Measurements from ENCODE around the gene LIPN.

Gene LIPN

DNA sequence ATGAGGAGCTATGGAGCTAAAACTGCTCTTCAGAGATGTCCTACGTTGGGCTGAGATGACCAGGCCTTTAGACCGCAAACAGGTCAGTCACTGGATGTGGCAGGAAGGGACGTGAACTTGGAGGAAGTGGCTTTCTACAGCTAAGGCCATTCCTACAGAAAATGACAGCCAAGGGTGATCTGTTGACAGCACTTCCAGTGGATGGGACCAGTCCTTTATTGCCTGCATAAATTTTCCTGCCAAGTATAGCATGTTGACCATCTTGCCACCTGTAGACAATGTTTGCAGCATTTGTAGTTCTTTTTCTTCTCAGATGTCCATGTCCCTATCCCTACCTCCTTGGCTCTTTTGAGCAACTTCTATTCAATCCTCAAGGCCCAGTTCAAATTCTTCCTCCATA, 46.1 kb downstream of the LIPN start:
- Histone ChIP-seq H3K27me3 (ENCODE audit: low read length) (no peaks in the 10 kb centered on the region), H3K9me2 (replicated peaks; ENCODE audit: insufficient read depth, low read length) (no peaks in the 10 kb centered on the region), H3K4me2 (ENCODE audit: low read depth, low read length, poor library complexity, severe bottlenecking) (no peak overlapping the region), H3K27ac (ENCODE audit: low read depth, low read length) (no peak overlapping the region), H3F3A (ENCODE audit: insufficient read depth) (no peaks in the 10 kb centered on the region), H2AFZ (ENCODE audit: low read depth, low read length, severe bottlenecking) (no peak overlapping the region), H3K4me3 (ENCODE audit: insufficient read depth, low read length, poor library complexity, severe bottlenecking) (no peak overlapping the region), H3K36me3 (ENCODE audit: low read length) (no peaks in the 10 kb centered on the region), H3K79me2 (ENCODE audit: insufficient read depth, low read length) (no peaks in the 10 kb centered on the region), H3K9me3 (ENCODE audit: insufficient read depth, low read length) (no peaks in the 10 kb centered on the region), H4K20me1 (ENCODE audit: low read depth, low read length) (no peaks in the 10 kb centered on the region), H3K9ac (ENCODE audit: low read length) (no peak overlapping the region)
- TF ChIP-seq, protein P1, sequence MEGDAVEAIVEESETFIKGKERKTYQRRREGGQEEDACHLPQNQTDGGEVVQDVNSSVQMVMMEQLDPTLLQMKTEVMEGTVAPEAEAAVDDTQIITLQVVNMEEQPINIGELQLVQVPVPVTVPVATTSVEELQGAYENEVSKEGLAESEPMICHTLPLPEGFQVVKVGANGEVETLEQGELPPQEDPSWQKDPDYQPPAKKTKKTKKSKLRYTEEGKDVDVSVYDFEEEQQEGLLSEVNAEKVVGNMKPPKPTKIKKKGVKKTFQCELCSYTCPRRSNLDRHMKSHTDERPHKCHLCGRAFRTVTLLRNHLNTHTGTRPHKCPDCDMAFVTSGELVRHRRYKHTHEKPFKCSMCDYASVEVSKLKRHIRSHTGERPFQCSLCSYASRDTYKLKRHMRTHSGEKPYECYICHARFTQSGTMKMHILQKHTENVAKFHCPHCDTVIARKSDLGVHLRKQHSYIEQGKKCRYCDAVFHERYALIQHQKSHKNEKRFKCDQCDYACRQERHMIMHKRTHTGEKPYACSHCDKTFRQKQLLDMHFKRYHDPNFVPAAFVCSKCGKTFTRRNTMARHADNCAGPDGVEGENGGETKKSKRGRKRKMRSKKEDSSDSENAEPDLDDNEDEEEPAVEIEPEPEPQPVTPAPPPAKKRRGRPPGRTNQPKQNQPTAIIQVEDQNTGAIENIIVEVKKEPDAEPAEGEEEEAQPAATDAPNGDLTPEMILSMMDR (IDR thresholded peaks at IDR 0.05; ENCODE audit: insufficient read depth, low read length, poor library complexity, severe bottlenecking): no peak
- TF ChIP-seq EZH2phosphoT487 (conservative IDR thresholded peaks at IDR 0.05; ENCODE audit: low read length): no peak

DNA sequence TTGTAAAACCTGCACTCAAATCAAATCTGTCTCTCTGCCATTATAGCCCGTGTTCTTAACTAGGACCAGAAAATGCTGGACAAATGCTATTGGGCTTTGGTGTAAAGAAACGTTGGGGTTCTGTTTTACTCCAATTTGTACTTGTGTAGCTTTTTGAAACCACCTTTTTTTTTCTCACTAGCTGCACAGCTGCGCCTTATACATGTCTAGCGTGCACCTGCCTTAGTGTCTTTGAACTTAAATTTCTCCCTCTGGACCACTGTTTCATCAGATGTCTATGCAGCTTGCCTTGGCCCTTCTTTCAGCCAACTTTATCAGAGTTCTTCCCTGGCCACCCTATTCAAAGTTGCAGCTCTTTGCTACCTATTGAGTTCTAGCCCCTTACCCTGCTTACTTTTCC, 49.8 kb downstream of the LIPN start:
- TF ChIP-seq EZH2phosphoT487 (conservative IDR thresholded peaks at IDR 0.05; ENCODE audit: low read length): no peak
- TF ChIP-seq, protein P1 (IDR thresholded peaks at IDR 0.05; ENCODE audit: insufficient read depth, low read length, poor library complexity, severe bottlenecking): no peak
- no peak overlapping the region for H3K9ac ChIP-seq (ENCODE audit: low read length)
- H2AFZ ChIP-seq (ENCODE audit: low read depth, low read length, severe bottlenecking): no peak overlapping the region
- no peaks in the 10 kb centered on the region for H3K36me3 ChIP-seq (ENCODE audit: low read length)
- no peak overlapping the region for H3K4me2 ChIP-seq (ENCODE audit: low read depth, low read length, poor library complexity, severe bottlenecking)
- H3K27me3 ChIP-seq (ENCODE audit: low read length): no peaks in the 10 kb centered on the region
- H3K79me2 ChIP-seq (ENCODE audit: insufficient read depth, low read length): no peaks in the 10 kb centered on the region
- H3K9me2 ChIP-seq (replicated peaks; ENCODE audit: insufficient read depth, low read length): no peaks in the 10 kb centered on the region
- H3K27ac ChIP-seq (ENCODE audit: low read depth, low read length): no peak overlapping the region
- no peaks in the 10 kb centered on the region for H3F3A ChIP-seq (ENCODE audit: insufficient read depth)
- no peaks in the 10 kb centered on the region for H4K20me1 ChIP-seq (ENCODE audit: low read depth, low read length)
- no peaks in the 10 kb centered on the region for H3K9me3 ChIP-seq (ENCODE audit: insufficient read depth, low read length)
- no peak overlapping the region for H3K4me3 ChIP-seq (ENCODE audit: insufficient read depth, low read length, poor library complexity, severe bottlenecking)

DNA sequence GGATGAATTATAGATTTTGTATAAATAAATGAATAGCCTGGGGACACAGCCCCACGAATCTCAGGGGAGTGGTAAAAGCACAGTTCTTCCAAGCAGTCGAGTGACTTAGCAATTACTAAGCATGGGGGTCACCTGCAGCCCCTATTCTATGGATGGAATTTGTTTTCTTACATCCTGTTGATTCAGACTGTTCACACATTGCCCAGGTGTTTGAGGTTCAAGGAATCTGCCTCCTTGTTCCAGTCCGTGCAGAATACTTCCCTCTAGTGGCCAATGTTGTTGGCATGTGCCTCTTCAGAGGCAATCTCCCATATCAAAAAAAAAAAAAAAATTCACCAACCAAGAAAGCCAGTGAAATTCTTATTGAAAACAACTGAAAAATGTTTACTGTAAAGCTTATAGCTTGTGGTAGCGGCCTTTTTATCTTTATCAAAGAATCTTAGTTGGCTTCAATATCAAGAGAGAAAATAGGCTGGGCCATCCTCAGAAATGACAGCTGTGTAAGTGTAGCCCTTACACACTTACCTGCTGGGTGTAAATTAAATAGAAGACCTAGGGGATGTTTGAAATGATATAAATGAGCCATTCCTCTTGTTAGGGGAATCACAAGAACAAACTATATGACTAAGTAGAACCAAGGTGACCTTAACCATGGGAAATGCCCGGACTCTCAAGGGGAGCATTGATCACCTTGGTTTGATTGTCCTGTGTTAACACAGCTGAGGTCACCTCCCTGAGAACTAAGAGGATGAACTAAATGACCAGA, 50.6 kb downstream of the LIPN start:
- H3K4me3 ChIP-seq (ENCODE audit: insufficient read depth, low read length, poor library complexity, severe bottlenecking): no peak overlapping the region
- no peak overlapping the region for H3K27ac ChIP-seq (ENCODE audit: low read depth, low read length)
- no peak overlapping the region for H3K9ac ChIP-seq (ENCODE audit: low read length)
- no peak for TF ChIP-seq EZH2phosphoT487 (conservative IDR thresholded peaks at IDR 0.05; ENCODE audit: low read length)
- TF ChIP-seq, protein P1 (IDR thresholded peaks at IDR 0.05; ENCODE audit: insufficient read depth, low read length, poor library complexity, severe bottlenecking): peak; percentile 76
- H3K36me3 ChIP-seq (ENCODE audit: low read length): no peaks in the 10 kb centered on the region
- H3K9me2 ChIP-seq (replicated peaks; ENCODE audit: insufficient read depth, low read length): no peaks in the 10 kb centered on the region
- H3K27me3 ChIP-seq (ENCODE audit: low read length): no peaks in the 10 kb centered on the region
- no peak overlapping the region for H2AFZ ChIP-seq (ENCODE audit: low read depth, low read length, severe bottlenecking)
- H3K9me3 ChIP-seq (ENCODE audit: insufficient read depth, low read length): no peaks in the 10 kb centered on the region
- no peaks in the 10 kb centered on the region for H3K79me2 ChIP-seq (ENCODE audit: insufficient read depth, low read length)
- no peak overlapping the region for H3K4me2 ChIP-seq (ENCODE audit: low read depth, low read length, poor library complexity, severe bottlenecking)
- no peaks in the 10 kb centered on the region for H3F3A ChIP-seq (ENCODE audit: insufficient read depth)
- no peaks in the 10 kb centered on the region for H4K20me1 ChIP-seq (ENCODE audit: low read depth, low read length)
